HepG2 (cell line): ENCODE results near the gene PCAT6. TPM values are rescaled to one million over a fixed set of nuclear protein-coding genes. Genes with fewer than 3 reads are reported as not detected.
A peak's percentile ranks its signal among the peaks of the same experiment; 100 is the strongest.

Experiments used
- ARID4A ChIP-seq: sonication (generic); formaldehyde crosslinking; IDR thresholded peaks from 2 replicates; pipeline ENCODE4 v1.5.0; 2020; ENCODE audit warnings: mild to moderate bottlenecking, missing genetic modification reagents, borderline replicate concordance
- DMTF1 ChIP-seq: sonication (generic); formaldehyde crosslinking; IDR thresholded peaks from 2 replicates; pipeline ENCODE4 v1.4.0; 2020; ENCODE audit warnings: mild to moderate bottlenecking, missing genetic modification reagents
- HDAC6 ChIP-seq: fragments of 200-600 bp; sonication (generic); IDR thresholded peaks from 2 replicates; pipeline ENCODE4 v1.7.0; 2017; ENCODE audit warnings: mild to moderate bottlenecking, antibody characterized with exemption, low read length, low read depth
- HMGXB3 ChIP-seq: sonication (generic); formaldehyde crosslinking; IDR thresholded peaks from 2 replicates; pipeline ENCODE4 v1.4.0; 2020; ENCODE audit warnings: missing genetic modification reagents, borderline replicate concordance
- MED13 ChIP-seq: sonication (generic); formaldehyde crosslinking; IDR thresholded peaks from 2 replicates; pipeline ENCODE4 v1.5.0; 2020; ENCODE audit warnings: missing genetic modification reagents
- POGZ ChIP-seq: sonication (generic); formaldehyde crosslinking; IDR thresholded peaks from 2 replicates; pipeline ENCODE4 v1.4.0; 2020; ENCODE audit warnings: mild to moderate bottlenecking, missing genetic modification reagents
- PRMT3 ChIP-seq: sonication (generic); formaldehyde crosslinking; IDR thresholded peaks from 2 replicates; pipeline ENCODE4 v1.8.1; 2022; ENCODE audit warnings: low read depth, mild to moderate bottlenecking, moderate library complexity, missing genetic modification reagents, borderline replicate concordance
- SMAD1 ChIP-seq: sonication (generic); formaldehyde crosslinking; IDR thresholded peaks from 2 replicates; pipeline ENCODE4 v1.4.0; 2020; ENCODE audit warnings: missing genetic modification reagents, low read depth, mild to moderate bottlenecking, borderline replicate concordance
- UBTF ChIP-seq: sonication (generic); formaldehyde crosslinking; IDR thresholded peaks from 2 replicates; pipeline ENCODE4 v1.4.0; 2020; ENCODE audit warnings: mild to moderate bottlenecking, missing genetic modification reagents
- ZNF329 ChIP-seq: sonication (generic); formaldehyde crosslinking; IDR thresholded peaks from 2 replicates; pipeline ENCODE4 v1.9.0; 2021; ENCODE audit warnings: low read depth, mild to moderate bottlenecking, missing genetic modification reagents
- polyA plus RNA-seq, 8 experiments: library from polyadenylated mRNA; depleted of rRNA in 3 of 8; stranded (reverse) in 7 of 8; unstranded in 1 of 8; fragments of >200 nt; fragmentation: Illumina TruSeq in 4 of 8; extraction: Trizol in 4 of 8; gene quantifications; 2 replicates each; pipeline versions ENCODE4 v1.2.1 to v1.2.3, GENCODE V29; 2011 to 2016; ENCODE audit warnings: low read depth in 4 of 8, missing spikeins in 1 of 8, mixed read lengths in 1 of 8; ENCODE audit not compliant: insufficient read depth in 1 of 8
- total RNA-seq, 5 experiments: library from RNA; depleted of rRNA; stranded (reverse); fragments of >200 nt; fragmentation: Illumina TruSeq; extraction: Trizol; gene quantifications; 2 replicates each; pipeline ENCODE4 v1.2.3, GENCODE V29; 2016; ENCODE audit warnings: low read depth in 1 of 5
- TF ChIP-seq, protein P1 (sequence below): sonication (generic); formaldehyde crosslinking; IDR thresholded peaks from 2 replicates; pipeline ENCODE4 v1.4.0; 2020; ENCODE audit warnings: missing genetic modification reagents, mild to moderate bottlenecking, borderline replicate concordance

Gene PCAT6
- total and polyA plus RNA-seq, 2 of the 13 experiments (the other 11 are each of a cell fraction or from before 2014, with no cell fraction given), result 0.60 to 4.4 TPM

- TF ChIP-seq HMGXB3 (CRISPR knock-in tag), result peak; percentile 17; the same call in 1 of the 2 replicates
- TF ChIP-seq SMAD1, result no peak
- TF ChIP-seq PRMT3, result peak; percentile 34; the same call in 1 of the 2 replicates
- peak; percentile 92 for TF ChIP-seq UBTF
- peak; percentile 34; the same call in 1 of the 2 replicates for TF ChIP-seq ZNF329 (CRISPR knock-in tag)
- TF ChIP-seq, protein P1, sequence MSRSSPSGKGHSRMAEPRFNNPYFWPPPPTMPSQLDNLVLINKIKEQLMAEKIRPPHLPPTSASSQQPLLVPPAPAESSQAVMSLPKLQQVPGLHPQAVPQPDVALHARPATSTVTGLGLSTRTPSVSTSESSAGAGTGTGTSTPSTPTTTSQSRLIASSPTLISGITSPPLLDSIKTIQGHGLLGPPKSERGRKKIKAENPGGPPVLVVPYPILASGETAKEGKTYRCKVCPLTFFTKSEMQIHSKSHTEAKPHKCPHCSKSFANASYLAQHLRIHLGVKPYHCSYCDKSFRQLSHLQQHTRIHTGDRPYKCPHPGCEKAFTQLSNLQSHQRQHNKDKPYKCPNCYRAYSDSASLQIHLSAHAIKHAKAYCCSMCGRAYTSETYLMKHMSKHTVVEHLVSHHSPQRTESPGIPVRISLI (CRISPR knock-in tag), result no peak
- TF ChIP-seq MED13, result no peak
- TF ChIP-seq ARID4A, result peak; percentile 66; the same call in 1 of the 2 replicates
- no peak for TF ChIP-seq HDAC6
- TF ChIP-seq DMTF1, result no peak
- TF ChIP-seq POGZ (CRISPR knock-in tag), result 0 out of 2 replicates have a peak, but pooled peaks have one; percentile 23
Measured at GRCh38 chr1:202860744-202861419, 50.1 kb downstream of the PCAT6 start (continued).
